Activated naive CD4-positive, alpha-beta T cell treated with Interleukin-2 at 50 U/mL for 16 hours (primary cell): Measurements from ENCODE around the gene CEP57L1.
"Not testable (repeated sequence)": the region's sequence is repeated elsewhere in the genome, so short reads cannot be mapped to it uniquely, and the experiment has no call there.

Experiments
- DNase-seq: peaks from one replicate; pipeline ENCODE4 v3.0.0-alpha.2; 2020

The CEP57L1 gene

GRCh38 chr6:109075934-109076333, 19.4 kb upstream of the CEP57L1 start:
- DNase-seq: no peak

GRCh38 chr6:109076377-109076776, 18.9 kb upstream of the CEP57L1 start:
- no peak for DNase-seq

DNA sequence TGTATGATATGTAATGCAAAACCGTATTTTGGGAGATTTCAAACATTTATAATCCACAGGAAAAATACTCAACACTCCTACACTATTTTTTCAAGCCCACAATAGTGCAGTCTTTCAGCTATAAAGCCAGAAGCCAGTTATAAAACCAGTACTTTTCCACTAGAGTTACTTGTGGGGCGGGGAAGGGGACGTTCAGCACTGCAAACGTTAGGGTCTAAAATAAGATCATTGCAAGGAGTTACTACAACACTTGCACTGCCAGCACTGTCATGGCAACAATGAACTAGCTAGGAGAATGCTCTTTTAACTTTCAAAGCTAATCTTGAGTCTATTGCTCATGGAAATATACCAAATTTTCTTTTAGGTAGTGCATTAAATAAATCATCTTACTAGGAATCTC, 15.3 kb upstream of the CEP57L1 start:
- no peak for DNase-seq

- DNase-seq: no peak
Observed at GRCh38 chr6:109081026-109081425, 14.3 kb upstream of the CEP57L1 start.

GRCh38 chr6:109081516-109082187, 13.7 kb upstream of the CEP57L1 start:
- no peak for DNase-seq

GRCh38 chr6:109082188-109082577, 13.1 kb upstream of the CEP57L1 start:
- no peak for DNase-seq

DNA sequence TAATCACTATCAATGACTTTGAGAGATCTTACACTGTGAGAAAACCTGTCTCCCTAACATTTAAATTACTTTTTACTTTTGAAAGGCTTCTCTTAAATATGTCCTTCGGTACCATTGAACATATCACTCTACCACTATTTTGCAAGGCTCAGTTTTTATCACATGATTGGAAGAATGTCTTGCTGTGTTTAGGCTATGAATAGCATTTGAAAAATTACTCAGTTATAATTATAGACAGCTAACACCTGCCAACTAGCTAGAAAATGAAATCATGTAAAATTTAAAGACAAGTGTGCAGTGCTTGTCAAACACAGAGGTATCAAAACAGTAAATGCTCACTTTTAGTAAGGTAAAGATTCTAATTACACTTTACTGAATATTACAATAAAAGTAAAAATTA, 11.7 kb upstream of the CEP57L1 start:
- DNase-seq: no peak

GRCh38 chr6:109084146-109084545, 11.2 kb upstream of the CEP57L1 start:
- DNase-seq: not testable (repeated sequence)

DNA sequence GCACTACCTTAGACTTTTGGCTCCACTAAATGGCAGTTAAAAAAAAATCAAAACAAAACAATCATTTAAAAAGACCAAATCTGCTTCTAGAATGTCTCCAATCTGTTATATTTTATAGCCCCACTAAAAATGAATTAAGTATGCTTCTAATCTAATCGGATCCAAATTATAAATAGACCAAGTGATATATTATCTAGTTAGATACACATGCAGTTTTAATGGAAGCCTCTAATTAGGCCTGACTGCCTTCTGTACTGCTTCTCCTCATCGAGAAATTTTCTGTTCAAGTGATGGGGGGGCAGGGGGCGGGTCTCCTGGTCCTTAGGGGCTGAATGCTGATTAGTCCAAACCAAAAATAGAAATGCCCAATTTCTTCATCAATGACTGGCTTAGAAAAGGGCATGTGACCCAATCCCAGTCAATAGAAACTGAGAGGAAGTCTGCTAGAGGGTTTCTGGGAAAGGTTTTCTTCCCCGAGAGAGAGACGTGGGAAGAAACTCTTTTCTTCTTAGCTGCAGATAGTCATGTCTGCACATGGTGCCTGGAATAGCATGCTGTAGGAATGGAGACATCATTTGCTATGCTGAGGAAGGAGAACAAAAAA, 7.5 kb upstream of the CEP57L1 start:
- DNase-seq: no peak

DNA sequence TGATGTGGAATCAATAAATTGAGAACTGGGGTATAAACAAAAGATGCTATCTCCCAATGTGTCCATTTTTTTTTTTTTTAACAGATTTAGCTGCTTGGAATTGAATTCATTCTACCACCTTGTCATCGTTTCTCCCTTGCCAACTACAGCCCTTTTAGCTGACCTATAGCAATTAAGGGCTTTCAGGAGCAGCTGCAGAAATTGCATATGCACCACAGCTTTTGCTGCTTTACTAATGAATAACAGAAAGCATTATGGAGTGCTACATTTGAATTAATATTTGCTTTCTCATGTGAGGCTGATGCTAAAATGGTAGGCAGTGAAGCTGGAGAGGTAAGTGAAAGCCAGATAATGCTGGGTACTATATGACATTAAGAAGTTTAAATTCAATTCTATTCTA, 6.3 kb upstream of the CEP57L1 start:
- no peak for DNase-seq

DNA sequence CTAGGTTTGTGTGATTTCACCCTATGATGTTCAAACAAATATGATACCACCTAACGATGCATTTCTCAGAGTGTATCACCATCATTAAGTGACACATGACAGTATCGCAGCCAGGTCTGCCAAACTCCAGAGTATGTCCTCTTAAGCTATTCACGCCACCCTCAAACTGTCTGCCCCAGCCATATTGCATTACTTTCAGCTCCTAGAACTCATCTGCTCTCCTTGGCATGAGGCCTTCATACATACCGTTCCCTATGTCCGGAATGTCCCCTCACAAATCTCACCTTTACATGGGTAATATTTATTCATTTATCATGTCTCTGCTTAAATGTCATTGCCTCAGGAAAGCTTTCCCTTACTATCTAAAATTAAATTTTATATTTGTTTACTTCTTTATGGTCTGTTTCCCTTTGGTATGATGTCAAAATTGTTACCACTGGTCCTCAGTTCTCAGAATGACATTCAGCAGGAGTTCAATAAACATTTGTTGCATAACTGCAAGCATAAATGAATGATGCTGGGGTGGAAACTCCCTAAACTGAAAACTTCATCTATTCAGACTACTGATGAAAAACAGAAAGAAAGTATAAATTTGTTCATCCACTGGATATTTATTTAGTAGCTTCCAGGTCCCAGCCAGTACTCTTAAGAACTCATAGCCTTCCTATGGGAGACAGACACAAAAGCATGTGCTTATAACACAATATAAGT, 3.8 kb upstream of the CEP57L1 start:
- no peak for DNase-seq

DNA sequence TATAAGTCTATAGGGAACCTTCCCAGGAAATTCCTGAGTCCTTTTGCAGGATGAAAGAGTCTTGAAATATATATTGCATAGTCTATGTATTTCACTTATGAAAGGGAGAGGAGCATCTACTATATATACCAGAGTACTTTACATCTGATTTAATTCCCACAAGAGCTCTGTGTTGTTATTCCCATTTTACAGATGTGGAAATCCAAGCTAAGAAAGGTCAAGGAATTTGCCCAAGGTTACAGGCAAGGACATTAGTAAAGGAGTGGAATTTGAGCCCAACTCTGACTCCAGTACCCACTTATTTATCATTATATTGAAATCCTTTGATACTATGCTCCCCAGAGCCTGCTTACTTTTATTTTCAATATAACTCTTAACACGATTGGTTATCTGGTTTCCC, 3.2 kb upstream of the CEP57L1 start:
- DNase-seq: no peak

DNA sequence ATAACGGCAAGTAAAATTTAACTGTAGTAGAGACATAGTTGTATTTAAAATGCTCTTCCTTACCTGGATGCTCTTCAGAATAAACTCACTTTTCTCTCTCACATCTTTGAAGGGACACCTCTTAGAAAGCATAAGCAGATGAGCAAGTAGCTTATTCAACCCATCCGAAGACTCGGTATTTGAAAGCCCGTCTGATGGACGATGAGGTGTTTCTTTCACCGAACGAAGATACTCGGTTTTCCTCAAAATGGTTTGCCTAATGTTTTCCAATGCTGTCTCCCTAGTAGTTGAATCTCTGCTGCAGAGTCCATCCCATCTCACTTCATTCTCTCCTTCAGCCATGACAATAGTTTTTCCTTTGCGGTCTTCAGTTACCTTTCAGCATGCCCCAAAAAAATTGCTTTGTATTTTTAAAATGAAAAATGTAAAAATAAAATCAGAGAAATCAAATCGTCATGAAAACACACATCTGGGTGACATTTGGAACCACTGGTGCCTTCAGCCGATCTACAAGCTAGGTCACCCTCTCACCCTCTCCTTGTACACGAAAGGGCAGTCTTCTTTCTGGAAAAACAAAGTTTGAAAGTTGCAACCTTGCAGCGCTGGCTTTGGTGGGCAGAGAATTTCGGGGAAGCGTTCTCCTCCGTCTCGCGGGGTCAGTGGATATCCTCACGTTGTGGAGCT, 1.4 kb upstream of the CEP57L1 start:
- no peak for DNase-seq

GRCh38 chr6:109094416-109095035, 781 bp upstream of the CEP57L1 start, which contains the start of gene SESN1:
SESN1 (minus strand) TSS chr6:109094846; CDS start chr6:109094073, 773 bp downstream.
- peak; percentile 93 for DNase-seq

DNA sequence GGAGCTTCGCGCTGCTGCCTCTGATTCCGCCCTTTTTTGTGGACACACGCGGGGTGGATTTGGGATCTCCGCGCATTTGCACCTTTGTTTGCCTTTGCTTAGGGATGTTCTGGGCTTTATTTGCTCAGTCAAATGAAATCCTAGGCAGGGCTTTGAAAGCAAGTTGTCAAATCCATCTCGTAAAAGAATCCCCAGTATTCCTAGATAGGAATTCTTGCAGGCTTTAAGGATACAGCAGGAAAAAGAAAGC, 453 bp downstream of the CEP57L1 start:
- no peak for DNase-seq

DNA sequence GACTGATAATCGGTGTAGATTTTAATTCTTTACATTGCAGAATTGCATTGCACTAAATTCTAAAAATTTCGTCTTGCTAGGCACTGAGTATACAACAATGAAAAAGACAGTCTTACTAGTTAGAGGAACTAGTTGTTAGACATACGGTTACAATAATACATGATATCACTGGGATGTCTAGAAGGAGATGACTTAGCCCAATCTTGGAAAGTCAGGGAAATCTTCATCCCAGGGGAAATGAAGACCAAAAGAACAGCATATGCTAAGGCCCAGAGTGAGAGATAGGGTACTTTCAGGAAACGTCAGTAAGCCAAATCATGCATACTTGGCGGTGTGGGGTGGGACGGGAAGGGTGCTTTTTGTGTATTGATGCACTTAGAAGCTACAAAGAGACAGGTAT, 901 bp downstream of the CEP57L1 start:
- no peak for DNase-seq

DNA sequence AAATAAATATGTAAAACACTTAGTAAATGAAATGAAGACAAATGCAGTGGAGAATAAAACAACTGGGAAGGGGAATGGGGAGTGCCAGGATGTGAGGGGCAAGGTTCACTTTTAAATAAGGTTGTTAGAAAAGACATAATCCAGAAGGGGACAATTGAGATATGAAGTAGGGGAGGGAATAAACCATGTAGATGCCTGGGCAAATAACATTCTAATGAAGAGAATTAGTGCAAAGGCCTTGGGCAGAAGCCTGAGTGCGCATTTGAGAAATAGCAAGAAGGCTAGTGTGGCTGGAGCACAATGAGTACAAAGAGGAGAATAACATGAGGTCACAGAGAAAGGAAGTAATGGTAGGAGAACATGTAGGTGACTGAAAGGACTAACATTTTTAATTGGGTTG, 2.4 kb downstream of the CEP57L1 start:
- DNase-seq: no peak

- DNase-seq: no peak
Observed at GRCh38 chr6:109102762-109103161, 7.5 kb downstream of the CEP57L1 start.

- DNase-seq: no peak
Observed at GRCh38 chr6:109103942-109104341, 8.6 kb downstream of the CEP57L1 start.

- DNase-seq: no peak
Observed at GRCh38 chr6:109104512-109104911, 9.2 kb downstream of the CEP57L1 start.

- DNase-seq: no peak
Observed at GRCh38 chr6:109105681-109106080, 10.4 kb downstream of the CEP57L1 start.

DNA sequence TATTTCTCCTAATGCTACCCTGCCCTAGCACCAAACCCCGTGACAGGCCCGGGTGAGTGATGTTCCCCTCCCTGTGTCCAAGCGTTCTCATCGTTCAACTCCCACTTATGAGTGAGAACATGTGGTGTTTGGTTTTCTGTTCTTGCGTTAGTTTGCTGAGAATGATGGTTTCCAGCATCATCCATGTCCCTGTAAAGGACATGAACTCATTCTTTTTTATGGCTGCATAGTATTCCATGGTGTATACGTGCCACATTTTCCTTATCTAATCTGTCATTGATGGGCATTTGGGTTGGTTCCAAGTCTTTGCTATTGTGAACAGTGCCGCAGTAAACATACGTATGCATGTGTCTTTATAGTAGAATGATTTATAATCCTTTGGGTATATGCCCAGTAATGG, 14.4 kb downstream of the CEP57L1 start:
- DNase-seq: not testable (repeated sequence)

GRCh38 chr6:109112663-109113062, 17.4 kb downstream of the CEP57L1 start:
- not testable (repeated sequence) for DNase-seq
